Activated naive CD8-positive, alpha-beta T cell treated with anti-CD3 and anti-CD28 coated beads for 36 hours (primary cell): Measurements from ENCODE around the gene SSBP3. TPM values are rescaled to one million over a fixed set of nuclear protein-coding genes. Genes with fewer than 3 reads are reported as not detected.

Experiments used
- DNase-seq: peaks from one replicate; pipeline ENCODE4 v3.0.0; 2021
- H3K27ac Mint-ChIP-seq: one replicate; pipeline ENCODE4 v1.8.0; 2022; ENCODE audit warnings: mild to moderate bottlenecking, moderate library complexity, mixed read lengths
- H3K27me3 Mint-ChIP-seq: one replicate; pipeline ENCODE4 v1.8.0; 2022; ENCODE audit warnings: mild to moderate bottlenecking, mixed read lengths
- H3K36me3 Mint-ChIP-seq: one replicate; pipeline ENCODE4 v1.8.0; 2021; ENCODE audit warnings: mild to moderate bottlenecking, mixed read lengths
- H3K4me1 Mint-ChIP-seq: one replicate; pipeline ENCODE4 v1.8.0; 2021; ENCODE audit warnings: mixed read lengths
- H3K4me3 Mint-ChIP-seq: one replicate; pipeline ENCODE4 v1.8.0; 2022; ENCODE audit warnings: mild to moderate bottlenecking, moderate library complexity, mixed read lengths
- H3K9me3 Mint-ChIP-seq: one replicate; pipeline ENCODE4 v1.8.0; 2022; ENCODE audit warnings: mixed read lengths
- total RNA-seq, 2 experiments: library from RNA; stranded (reverse); gene quantifications; one replicate each; pipeline ENCODE4 v1.2.3, GENCODE V29; 2021

SSBP3 gene
- total RNA-seq, 2 experiments from 2014 or later = 62.8 to 65.4 TPM

GRCh38 chr1:54199151-54199764, 206.9 kb downstream of the SSBP3 start:
- DNase-seq = no peak
- H3K27me3 Mint-ChIP-seq = no peaks in the 10 kb centered on the region

GRCh38 chr1:54193453-54193852, 212.7 kb downstream of the SSBP3 start:
- Mint-ChIP-seq H3K9me3 (no peaks in the 10 kb centered on the region), H3K4me3 (no peak overlapping the region), H3K36me3 (peaks cover 12% of the 10 kb centered on the region), H3K27ac (no peak overlapping the region), H3K27me3 (no peaks in the 10 kb centered on the region), H3K4me1 (no peaks in the 10 kb centered on the region)
- no peak for DNase-seq

More at GRCh38 chr1:54199151-54199764, 206.9 kb downstream of the SSBP3 start:
- peaks cover 17% of the 10 kb centered on the region for H3K36me3 Mint-ChIP-seq
- peaks cover 31% of the 10 kb centered on the region for H3K4me1 Mint-ChIP-seq
- H3K4me3 Mint-ChIP-seq = peak overlapping the region; percentile 88
- H3K27ac Mint-ChIP-seq = peak overlapping the region; percentile 86
- H3K9me3 Mint-ChIP-seq = no peaks in the 10 kb centered on the region

GRCh38 chr1:54191525-54191924, 214.7 kb downstream of the SSBP3 start:
- H3K27me3 Mint-ChIP-seq = no peaks in the 10 kb centered on the region
- no peak for DNase-seq
- H3K4me3 Mint-ChIP-seq = no peak overlapping the region
- no peaks in the 10 kb centered on the region for H3K9me3 Mint-ChIP-seq
- H3K27ac Mint-ChIP-seq = no peak overlapping the region
- no peaks in the 10 kb centered on the region for H3K4me1 Mint-ChIP-seq
- peaks cover 19% of the 10 kb centered on the region for H3K36me3 Mint-ChIP-seq

GRCh38 chr1:54190526-54190925, 215.7 kb downstream of the SSBP3 start:
- H3K4me3 Mint-ChIP-seq = no peak overlapping the region
- DNase-seq = no peak
- no peaks in the 10 kb centered on the region for H3K27me3 Mint-ChIP-seq
- no peak overlapping the region for H3K27ac Mint-ChIP-seq
- H3K9me3 Mint-ChIP-seq = no peaks in the 10 kb centered on the region
- peaks cover 28% of the 10 kb centered on the region for H3K36me3 Mint-ChIP-seq
- no peaks in the 10 kb centered on the region for H3K4me1 Mint-ChIP-seq

- no peak for DNase-seq
- Mint-ChIP-seq H3K27ac (no peak overlapping the region), H3K4me1 (no peaks in the 10 kb centered on the region), H3K36me3 (peaks cover 24% of the 10 kb centered on the region), H3K4me3 (no peak overlapping the region), H3K27me3 (no peaks in the 10 kb centered on the region), H3K9me3 (no peaks in the 10 kb centered on the region)
These were observed 217.9 kb downstream of the SSBP3 start for GRCh38 chr1:54188291-54188690.

- Mint-ChIP-seq H3K9me3 (no peaks in the 10 kb centered on the region), H3K36me3 (peaks cover 23% of the 10 kb centered on the region), H3K4me1 (no peaks in the 10 kb centered on the region), H3K27me3 (no peaks in the 10 kb centered on the region), H3K27ac (no peak overlapping the region), H3K4me3 (no peak overlapping the region)
- DNase-seq = no peak
These were observed 220.1 kb downstream of the SSBP3 start for GRCh38 chr1:54186056-54186455.

- Mint-ChIP-seq H3K36me3 (peaks cover 18% of the 10 kb centered on the region), H3K9me3 (no peaks in the 10 kb centered on the region), H3K4me1 (no peaks in the 10 kb centered on the region), H3K27me3 (no peaks in the 10 kb centered on the region), H3K4me3 (no peak overlapping the region), H3K27ac (no peak overlapping the region)
- DNase-seq = no peak
These were observed 225.4 kb downstream of the SSBP3 start for GRCh38 chr1:54180701-54181360.

- no peak overlapping the region for H3K4me3 Mint-ChIP-seq
- no peak overlapping the region for H3K27ac Mint-ChIP-seq
- no peak for DNase-seq
- no peaks in the 10 kb centered on the region for H3K9me3 Mint-ChIP-seq
- H3K36me3 Mint-ChIP-seq = peaks cover 15% of the 10 kb centered on the region
- H3K27me3 Mint-ChIP-seq = no peaks in the 10 kb centered on the region
- H3K4me1 Mint-ChIP-seq = no peaks in the 10 kb centered on the region
These were observed 227.7 kb downstream of the SSBP3 start for GRCh38 chr1:54178296-54179070.

GRCh38 chr1:54177726-54178125, 228.5 kb downstream of the SSBP3 start:
- Mint-ChIP-seq H3K4me3 (no peak overlapping the region), H3K4me1 (no peaks in the 10 kb centered on the region), H3K9me3 (no peaks in the 10 kb centered on the region), H3K36me3 (peaks cover 15% of the 10 kb centered on the region), H3K27ac (no peak overlapping the region), H3K27me3 (no peaks in the 10 kb centered on the region)
- DNase-seq = no peak

GRCh38 chr1:54176621-54177327, 229.4 kb downstream of the SSBP3 start:
- no peak for DNase-seq
- no peak overlapping the region for H3K4me3 Mint-ChIP-seq
- H3K27ac Mint-ChIP-seq = no peak overlapping the region
- peaks cover 13% of the 10 kb centered on the region for H3K36me3 Mint-ChIP-seq
- H3K9me3 Mint-ChIP-seq = no peaks in the 10 kb centered on the region
- H3K4me1 Mint-ChIP-seq = no peaks in the 10 kb centered on the region
- H3K27me3 Mint-ChIP-seq = no peaks in the 10 kb centered on the region

Other genes starting within 250 kb of the SSBP3 start
- gene CYB5RL, start 206.4 kb downstream of the SSBP3 start, total RNA-seq = 10 to 100 TPM in 1 of 2 experiments, 1 to 10 TPM in 1; 9.1 to 10.6 TPM
- 100 to 1,000 TPM; 206 to 216 TPM for gene MRPL37, start 206.2 kb downstream of the SSBP3 start, total RNA-seq
- 1 to 10 TPM; 1.0 to 1.3 TPM for gene ACOT11, start 141.8 kb upstream of the SSBP3 start, total RNA-seq
- gene FAM151A, start 217.1 kb upstream of the SSBP3 start, total RNA-seq = not detected
- under 1 TPM; 0.12 to 0.14 TPM for gene MROH7, start 235.4 kb upstream of the SSBP3 start, total RNA-seq